ENCODE data around the gene BLID. TPM values are rescaled to one million over a fixed set of nuclear protein-coding genes. Genes with fewer than 3 reads are reported as not detected.

BLID gene, protein sequence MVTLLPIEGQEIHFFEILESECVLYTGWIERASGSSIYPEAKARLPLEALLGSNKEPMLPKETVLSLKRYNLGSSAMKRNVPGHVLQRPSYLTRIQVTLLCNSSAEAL
- 0.75 TPM for total RNA-seq

DNA sequence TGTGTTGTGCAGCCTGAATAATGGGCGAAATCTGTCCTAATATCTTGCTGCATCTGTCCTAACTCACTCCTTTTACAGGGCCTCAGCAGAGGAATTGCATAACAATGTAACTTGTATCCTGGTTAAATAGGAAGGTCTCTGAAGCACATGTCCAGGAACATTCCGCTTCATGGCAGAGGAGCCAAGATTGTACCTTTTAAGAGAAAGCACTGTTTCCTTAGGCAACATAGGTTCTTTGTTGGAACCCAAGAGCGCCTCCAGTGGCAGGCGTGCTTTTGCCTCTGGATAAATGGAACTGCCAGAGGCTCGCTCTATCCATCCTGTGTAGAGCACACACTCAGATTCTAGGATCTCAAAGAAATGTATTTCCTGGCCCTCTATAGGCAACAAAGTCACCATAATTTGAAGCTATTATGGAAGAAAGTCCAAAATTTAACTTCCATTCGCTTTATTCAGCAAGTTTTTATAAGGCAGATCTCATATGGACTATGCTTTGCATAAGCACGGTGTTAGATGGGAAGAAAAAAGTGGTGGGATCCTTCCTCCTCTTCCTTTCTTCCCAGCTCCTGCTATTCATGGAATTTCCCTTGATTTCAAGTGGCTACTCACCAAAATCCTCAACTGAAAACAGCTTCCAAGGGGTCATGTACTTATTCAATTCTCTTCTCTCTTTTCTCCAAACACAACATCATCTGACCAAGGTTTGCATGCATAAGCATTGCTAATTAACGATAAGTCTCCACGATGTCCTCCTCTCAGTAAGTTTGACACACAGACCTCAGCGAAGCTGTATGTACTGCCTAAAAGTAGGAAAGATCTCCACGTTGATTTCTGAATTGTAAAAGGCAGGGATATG lies at the start of gene BLID:
TSS of gene BLID (minus strand) at position 692 of the 856 bp plus-strand sequence. CDS start at position 399, 293 bp downstream.
- no peak for DNase-seq (ENCODE audit: low spot score)

DNA sequence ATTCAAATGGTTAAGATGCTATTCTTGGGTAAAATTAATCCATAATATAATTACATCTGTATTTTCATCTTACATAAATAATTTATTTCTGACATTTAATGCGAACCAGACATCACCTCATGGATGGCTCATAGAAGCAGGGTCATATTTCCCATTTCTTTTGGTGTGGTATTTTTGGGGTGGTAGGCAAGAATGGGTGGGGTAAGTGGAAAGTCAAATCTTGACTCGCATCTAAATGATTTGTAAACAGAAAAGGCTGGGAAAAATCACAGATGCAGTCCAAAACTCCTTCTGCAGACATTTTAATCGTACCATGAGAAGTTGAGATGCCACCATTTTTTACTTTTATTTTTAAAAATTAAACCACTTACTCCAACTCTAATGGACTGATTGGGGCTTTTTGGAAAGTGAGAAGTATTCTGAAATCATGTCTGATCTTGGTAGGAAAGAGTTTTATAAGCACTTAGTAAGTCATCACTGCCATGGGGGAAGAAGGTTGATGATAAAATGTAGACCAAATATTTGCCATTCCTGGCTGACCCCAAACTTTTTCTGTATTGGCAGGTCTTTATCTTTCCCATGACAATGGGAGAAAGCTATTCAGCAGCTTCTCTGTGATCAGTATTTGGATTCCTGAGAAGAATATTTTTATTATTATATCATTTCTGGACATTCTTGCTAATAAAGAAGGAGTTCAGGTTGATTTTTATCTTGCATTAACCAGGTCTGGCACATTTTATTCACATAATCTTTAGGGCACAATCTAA lies 47.2 kb upstream of the BLID start:
- DNase-seq (ENCODE audit: low spot score) = no peak

DNA sequence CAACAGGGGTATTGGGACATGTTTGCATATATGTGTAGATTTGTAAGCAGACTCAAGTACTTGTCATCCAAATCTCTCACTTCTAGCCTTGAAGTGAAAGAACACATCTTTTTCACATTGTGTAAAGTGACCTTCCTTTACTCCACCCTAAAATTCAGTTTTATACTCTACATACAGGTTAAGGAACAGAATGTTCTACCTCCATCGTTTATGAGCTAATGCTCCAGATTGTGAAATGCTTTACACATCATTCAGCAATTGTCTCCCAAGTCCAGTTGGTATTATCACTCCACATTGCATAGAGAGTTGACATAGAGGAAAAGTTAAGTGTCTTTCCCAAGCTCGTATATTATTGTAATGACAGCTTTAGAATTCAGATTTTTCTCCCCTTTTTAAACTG lies 46.1 kb upstream of the BLID start:
- DNase-seq (ENCODE audit: low spot score) = no peak

DNA sequence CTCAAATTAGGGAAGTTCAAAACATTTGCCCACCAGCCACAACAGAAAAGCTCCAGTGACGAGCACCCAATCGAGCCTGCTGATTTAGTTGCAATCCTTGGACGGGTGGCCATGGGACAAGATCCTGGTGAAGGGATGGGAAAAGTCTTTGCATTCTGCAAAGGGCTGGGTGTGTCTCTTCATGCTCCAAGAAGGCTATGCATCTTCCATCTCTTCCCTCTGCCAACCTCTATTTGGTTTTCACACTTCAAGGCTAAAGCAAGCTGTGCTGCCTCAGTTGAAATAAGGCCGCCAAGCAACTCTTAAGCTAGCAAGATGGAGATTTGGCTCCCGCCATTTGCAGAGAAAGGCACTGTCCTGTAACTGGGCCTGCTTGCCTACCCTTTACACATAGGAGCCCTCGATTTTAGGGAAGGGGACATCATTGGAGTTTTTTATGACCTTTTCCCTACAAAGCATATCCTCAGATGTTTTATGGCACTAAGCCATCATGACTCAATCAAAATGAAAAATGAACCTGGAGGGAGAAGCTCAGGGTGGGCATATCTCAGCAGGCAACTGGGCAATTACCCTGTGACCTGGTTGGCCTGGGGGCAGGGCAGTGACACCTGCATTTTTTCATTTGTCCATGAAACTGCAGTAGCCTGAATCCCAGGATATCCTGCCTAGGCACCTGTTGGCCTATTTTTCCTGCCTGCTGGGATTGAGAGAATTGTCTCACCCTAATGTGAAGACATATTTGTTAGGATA lies 45.0 kb upstream of the BLID start:
- no peak for DNase-seq (ENCODE audit: low spot score)

DNA sequence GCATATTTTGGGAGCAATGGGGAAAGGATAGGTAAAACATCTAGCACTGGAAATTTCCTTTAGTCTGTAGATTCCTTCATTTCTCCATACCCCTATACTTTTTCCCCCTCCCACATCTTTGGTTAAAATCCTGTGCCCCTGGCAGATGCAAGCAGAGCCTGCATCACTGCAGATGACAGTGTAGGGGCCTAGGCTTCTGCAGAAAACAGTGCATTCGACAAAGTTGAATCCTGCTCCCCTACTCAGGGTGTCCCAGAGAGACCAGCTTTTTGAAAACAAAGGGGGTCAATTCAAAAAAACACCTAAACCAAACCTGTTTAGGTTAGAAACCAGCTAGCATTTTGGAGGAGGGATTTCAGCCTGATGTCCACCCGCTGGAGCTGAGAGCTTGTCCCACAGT lies 43.8 kb upstream of the BLID start:
- DNase-seq (ENCODE audit: low spot score) = no peak

DNA sequence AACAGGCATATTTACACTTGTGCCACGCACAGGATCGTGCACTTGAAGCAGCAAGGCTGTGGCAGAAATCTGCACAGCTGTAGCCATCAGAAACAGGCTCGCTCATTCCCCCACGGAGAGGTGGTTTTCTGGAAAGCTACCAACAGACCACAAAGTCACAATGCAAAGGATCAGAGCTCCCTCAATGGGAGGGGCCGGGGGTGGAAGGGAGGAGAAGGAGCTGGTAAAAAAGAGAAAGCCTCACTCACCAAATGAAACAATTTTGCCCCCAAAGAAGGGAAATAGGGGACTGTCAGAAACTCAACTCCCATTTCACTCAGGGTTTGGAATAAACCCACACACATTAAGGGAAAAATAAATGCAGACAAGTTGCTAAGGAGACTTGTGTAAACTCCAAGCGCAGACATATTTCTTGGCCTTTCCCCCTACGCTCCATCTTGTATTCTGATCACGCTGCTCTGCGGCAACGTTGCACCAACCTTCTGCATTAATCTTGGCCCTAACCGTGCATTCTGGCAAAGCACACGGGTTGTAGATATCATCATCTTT lies 43.2 kb upstream of the BLID start:
- DNase-seq (ENCODE audit: low spot score) = no peak

DNA sequence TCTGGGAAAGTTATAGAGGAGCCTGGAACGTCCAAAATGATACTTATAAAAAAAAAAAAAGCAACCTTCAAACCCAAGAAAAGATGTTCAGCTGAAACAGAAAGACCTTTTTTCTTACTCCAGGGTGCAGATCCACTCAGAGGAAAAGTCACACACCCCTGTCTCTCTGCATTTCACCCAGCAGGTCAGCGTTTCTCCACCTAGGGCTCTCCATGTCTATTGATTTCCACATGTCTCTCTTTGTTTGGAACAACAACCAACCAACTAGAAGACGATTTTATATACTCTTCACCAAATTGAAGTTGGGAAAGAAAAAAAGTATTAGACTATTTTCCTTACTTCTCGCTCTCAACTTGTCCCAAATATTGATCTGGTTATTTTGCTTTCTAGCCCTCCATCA lies 42.2 kb upstream of the BLID start:
- DNase-seq (ENCODE audit: low spot score) = no peak

DNA sequence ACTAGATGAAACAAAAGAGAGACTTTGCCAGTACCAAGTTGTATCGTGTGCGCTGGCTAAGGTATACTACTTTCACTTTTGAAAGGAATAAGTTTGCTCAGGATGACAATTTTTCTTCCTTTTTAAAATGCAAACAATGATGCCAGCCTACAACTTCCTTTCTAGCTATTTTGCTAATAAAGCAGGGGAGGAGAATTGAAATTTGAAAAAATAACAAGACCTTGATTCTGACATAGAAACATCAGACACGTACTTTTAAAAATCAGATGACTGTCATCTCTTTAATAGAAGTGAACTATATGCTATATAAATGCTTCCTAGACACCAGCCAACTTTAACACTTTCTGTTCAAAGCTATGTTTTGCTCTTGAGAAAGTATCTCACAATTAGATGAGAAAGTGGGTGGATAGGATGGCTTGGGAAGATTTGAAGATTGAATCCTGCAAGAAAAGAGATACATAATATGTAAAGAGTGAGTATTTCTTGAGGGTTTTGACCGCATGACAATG lies 41.7 kb upstream of the BLID start:
- DNase-seq (ENCODE audit: low spot score) = no peak

DNA sequence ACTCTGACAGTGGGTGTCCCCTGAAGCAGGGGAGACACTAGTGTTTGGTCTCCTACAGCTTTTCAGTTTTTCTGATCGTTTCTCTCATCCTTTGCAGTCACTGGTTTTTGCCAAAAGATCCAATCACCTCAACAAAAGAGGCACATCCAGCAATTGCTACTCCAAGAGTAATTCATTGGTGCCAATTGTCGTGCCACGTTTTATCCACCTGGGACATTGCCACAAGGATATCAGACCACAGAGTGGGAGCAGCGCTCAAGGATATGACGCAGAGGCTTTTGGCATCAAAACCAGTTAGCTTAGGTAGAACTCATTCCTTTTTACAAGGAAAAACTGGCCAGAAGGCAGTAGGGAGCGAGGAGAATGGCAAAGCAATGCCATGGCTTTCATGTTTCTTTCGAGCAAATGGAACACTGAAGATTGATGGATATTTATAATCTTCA lies 40.9 kb upstream of the BLID start:
- DNase-seq (ENCODE audit: low spot score) = no peak

DNA sequence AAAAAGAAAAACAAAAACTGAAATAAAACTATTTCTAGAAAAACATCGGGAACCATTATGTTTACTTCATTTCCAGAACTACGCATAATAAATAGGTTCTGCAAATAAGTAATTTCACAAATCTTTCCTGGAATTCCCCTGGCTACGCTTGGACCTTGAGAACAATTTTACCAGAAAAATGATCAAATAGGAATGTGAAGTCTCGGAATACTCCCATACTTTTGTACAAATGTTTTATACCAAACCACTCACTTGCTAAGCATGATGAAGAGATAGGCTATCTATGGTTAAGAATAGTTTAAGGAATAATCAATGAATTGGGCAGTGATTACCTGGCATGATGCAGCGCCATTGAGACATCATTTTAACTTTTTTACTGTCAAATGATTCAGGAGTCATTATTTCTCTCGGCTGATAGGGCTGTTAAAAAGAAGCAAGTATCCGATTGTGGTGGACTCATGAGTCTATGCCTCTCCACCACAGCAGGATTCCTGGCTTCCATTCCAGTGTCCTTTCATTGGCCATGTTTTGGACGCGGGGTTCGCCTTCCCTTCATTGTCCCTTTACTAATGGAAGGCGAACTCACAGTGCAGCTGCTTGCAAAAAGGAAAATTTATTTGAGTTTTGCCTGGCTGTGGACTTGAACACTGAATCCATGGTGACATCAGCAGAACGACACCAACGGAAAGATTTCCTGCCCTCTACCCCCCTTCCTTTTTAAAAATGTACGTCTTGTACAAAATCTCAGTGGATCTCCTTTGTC lies 39.9 kb upstream of the BLID start:
- DNase-seq (ENCODE audit: low spot score) = no peak

DNA sequence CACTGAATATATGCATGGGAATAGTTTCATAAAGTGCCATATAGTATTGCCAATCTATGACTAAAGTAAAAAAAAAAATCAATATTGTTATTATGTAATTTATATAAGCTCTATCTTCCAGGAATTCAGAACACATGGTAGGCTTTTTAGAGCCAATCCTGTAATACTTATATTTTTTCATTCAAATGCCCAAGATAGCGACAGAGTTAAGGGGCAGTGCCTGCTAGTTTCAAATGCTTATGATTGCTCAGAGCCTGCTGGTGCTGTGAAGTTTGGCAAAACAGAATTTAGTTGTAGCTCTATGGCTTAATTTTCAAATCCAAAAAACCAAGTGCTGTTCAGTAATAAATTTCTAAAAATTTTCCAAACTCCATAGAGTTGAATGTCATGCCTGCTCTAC lies 39.0 kb upstream of the BLID start:
- no peak for DNase-seq (ENCODE audit: low spot score)

DNA sequence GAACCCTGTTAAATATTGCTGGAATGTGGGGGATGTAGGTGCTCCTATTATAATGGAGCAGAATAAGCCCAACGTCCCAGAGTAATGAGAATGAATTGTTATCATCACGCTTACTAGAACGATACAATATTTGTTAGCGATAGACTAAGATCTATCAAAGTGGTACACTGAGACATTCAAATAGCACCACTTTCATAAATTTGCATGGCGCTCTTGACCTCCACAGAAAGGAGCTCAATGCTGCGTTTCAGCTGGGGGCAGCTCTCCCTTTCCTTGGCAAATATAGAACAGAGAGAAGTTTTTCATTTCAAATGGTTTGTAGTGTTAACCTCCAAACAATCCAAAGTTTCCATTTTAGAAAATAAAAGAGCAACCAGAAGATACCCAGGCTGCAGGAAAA lies 38.2 kb upstream of the BLID start:
- no peak for DNase-seq (ENCODE audit: low spot score)

DNA sequence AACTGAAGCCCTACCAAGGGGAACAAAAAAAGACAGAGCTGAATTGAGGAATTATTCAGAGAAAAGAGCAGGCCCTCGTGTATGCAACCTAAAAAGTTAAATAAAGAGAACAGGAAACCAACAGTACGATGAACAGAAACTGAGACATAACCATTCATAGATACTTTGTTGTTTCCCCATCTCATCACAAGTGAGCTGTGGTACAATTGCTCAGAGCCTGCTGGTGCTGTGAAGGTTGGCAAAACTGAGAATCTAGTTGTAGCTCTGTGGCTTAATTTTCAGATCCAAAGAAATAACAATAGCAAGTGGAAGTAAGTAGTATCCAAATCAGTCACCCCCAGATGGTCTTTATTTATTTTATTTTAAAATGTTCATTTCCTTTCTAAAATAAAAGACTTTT lies 37.7 kb upstream of the BLID start:
- no peak for DNase-seq (ENCODE audit: low spot score)

DNA sequence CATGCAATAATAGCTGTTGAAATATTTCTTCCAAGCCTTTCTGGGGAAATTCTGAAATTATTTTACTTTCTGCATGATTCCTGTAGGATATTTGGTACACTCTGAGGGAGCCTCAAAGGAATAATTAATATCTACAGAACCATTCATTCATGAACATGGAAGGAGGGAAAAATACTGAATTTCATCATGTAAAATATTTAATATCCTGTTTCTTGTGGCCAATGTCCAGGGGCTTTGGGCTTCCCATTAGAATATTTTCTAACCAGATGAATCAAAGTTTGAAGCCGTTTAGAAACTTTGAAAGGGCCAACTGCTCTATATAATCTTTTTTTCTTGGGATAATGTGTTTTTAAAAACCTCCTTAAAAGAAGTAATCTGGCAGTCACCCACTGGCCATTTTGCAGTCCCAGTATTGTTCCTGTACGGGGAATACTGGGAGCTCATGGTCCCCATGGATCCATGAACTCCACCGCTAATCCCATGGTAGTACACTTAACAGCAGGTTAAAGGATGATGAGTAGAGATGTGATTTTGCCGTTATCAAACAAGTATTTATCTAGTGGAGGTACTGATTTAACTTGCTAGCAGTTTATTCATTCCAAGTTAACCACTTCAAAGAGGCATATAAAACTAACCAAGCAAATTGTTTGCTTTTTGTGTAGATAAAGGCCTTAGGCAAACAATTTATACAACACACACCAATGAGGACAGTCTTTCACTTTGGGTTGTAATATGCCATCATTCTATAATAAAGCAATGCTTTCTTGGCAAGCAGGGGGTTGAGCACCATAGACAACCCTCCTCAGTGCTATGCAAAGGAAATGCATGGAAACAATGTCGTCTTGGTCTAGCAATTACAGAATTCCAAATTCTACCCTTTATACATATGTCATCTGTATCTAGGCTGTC lies 34.5 kb upstream of the BLID start:
- no peak for DNase-seq (ENCODE audit: low spot score)

DNA sequence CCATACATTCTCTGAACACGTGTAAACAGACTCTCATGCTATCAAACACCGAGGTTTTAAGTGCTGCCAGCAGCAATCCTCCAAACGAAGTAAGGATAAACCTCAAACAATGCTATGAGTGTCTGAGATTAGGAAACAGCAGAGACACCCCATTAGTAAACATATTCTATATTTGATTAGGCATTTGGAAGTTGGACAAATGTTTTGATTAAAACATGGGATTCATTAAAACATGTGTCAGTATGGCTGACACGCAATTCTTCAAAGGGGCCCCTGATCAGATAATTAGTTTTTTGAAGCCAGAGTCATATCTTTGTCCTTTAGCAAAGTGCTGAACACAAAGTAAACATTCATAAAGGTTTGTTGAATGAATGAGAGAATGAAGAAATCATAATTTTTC lies 33.2 kb upstream of the BLID start:
- DNase-seq (ENCODE audit: low spot score) = no peak

DNA sequence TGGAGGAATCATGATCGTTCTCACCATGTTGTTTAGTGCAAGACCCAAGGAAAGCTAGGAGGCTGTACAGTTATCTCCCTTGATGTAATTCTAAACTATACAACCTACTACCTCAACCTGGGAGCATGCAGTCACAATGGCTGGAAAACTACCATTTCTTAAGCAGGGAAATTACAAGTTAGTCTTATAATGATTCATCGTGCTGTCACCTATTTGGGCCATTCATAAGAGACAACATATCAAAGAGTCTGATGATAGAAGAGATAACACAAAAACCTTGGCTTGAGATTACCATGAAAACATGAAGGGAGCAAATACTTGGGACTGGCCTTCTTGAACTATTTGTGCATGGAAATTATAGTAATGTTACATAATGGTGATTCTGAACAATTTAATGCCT lies 30.5 kb upstream of the BLID start:
- no peak for DNase-seq (ENCODE audit: low spot score)

DNA sequence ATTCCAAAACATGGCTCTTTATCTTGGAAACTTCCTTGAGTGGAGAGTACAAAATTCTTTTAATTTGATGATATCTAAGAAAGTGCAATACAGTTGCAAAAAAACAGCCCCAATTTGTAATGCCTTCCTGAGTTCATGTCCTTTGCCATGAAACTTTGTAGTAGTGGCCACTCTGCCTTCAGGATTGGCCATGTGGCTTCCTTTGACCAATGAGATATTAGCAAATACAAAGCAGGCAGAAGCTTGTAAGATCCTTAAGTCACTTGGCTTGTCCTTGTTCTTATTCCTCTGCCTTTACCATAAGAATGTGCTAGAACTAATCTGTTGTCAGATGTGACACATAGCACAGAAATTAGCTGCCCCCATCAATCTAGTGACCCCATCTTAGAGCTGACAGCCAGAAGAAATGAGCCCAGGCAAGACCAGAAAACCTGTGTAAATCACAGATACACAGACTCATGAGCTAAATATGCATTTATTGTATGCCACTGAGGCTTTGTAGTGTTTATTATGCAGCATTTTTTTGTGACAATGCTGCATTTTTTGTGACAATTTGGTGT lies 29.8 kb upstream of the BLID start:
- DNase-seq (ENCODE audit: low spot score) = no peak

DNA sequence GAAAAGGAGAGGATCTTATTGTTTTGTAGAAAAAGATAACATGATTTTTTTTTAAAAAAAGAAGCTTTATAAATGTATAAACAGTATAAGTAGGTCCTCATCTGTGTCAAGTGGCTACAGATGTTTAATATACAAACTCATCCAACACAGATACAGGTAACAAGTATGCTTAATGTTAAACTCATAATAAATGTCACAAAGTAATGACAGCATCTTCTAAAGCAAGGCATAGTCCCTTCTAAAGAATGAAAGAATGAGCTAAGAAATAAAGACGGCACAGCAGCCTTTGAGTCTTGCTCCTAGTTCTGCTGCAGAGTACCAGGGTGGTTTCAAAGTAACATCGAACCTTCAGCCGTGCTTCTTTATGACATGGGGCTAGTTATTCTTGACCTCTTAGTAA lies 28.7 kb upstream of the BLID start:
- DNase-seq (ENCODE audit: low spot score) = no peak

DNA sequence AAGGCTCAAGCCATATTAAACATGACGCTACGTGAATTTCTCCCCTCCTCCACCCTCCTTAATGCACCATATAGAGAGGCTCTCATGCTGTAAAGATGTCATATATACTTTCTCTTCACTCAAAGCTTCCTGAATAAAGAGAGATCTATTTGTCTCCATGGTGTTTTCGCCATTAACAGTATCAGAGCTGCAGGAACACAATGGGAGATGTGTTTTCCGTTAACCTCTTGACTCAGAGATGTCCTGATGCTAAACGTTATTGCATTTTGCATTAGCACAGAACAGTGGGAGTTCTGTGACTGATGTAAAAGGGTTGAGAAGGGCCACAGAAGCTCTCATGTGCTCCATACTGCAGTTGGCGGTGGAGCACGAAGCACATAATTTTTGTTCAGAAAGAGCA lies 25.7 kb upstream of the BLID start:
- DNase-seq (ENCODE audit: low spot score) = no peak

DNA sequence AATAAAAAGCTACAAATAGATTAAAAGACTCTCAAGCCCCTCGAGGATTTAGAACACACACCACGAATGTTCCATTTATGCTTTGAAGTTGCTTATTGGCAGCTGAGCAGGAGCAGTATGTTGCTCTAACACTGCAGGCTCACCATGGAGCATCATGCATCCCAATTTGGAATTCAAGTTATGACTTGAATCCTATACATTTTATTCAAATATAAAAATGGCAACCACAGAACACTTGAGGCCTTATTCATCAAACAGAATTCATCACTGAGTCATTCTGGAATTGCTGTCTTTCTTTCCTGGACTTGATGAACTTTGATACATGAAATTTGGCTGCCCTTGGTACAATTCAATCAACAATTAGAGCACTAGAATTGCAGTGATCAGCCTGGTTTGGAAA lies 24.5 kb upstream of the BLID start:
- no peak for DNase-seq (ENCODE audit: low spot score)
